Fibroblast of peridontal ligament (primary cell): ENCODE results near the gene GDPD1.

Source experiments
- DNase-seq: peaks from one replicate; pipeline ENCODE4 v3.0.0-alpha.2; 2010; ENCODE audit errors: extremely low read depth

GDPD1 gene

DNA sequence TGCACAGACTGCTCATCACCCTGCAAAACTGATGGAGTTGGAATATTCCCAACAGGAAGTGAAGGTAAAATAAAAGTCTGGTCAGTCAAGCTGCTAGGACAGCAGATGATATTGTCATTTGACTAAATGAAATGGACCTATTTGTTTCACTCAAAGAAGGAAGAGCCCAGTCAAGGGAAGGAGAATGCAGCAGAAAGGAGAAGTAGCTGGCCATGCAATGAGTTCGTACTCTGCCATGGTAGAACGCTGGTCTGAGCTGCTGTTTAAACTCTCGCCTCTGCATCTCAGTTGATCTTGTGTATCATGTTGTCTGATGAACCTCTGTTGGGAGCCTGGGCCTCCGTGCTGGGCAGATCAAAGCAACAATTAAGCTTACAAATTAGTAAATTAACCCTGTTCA, 95.6 kb downstream of the GDPD1 start:
- DNase-seq, result no peak
